DMS79 treated with DMSO at 0.1 percent for 48 hours (cell line): ENCODE results near the gene GLRX5.
A peak's percentile ranks its signal among the peaks of the same experiment; 100 is the strongest.

ENCODE experiments used
- DNase-seq: peaks from one replicate; lab custom pipeline; 2025; lab: John Stamatoyannopoulos, UW

Gene GLRX5

DNA sequence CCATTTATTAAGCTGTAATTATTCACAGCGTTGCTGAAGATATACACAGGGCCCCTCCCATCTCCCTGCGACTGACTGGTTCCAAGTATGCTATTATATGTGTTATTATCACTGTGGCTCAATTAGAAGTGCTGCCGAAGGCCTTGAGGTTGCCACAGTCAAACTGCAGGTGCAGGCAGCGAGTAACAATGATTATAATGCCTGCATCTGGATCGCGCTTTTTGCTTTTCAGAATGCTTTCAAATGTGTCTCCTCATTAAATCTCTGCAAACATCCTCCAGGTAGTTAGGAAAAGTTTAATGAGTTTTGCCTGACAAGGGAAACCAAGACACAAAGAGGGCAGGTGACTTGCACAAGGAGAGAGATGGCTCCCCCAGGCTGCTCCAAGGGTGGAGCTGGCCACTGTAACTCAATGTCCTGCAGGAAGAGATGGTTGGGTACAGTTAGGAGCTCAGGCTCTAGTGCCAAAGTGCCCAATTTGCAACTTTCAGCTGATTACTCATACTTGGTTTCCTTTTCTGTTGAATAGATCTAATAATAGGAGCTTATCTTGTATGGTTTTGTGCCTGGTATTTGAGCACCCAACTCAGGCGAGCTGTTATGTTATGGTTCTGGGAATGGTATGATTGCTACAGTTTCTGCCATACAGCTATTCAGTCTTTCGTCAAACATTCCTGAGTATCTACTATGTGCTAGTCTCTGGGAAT, 16.7 kb upstream of the GLRX5 start:
- no peak for DNase-seq

DNA sequence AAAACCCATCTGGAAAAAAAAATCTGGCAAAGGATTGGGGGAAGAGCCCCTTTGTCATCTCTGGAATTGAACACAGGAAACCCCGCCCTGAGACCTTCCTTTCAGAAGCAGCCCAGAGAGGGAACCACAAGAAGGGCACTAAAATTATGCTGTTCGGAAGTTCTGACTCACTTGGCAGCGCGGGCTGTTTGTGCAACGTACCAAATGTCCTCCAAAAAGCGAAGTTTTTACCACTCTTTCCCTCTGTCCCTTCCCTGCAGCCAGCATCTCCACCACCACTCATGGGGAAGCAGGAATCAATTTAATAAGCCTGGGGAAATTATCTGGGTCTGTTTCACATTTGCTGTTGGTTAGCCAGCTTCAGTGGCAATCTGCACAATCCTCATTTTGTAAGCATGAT, 15.2 kb upstream of the GLRX5 start:
- DNase-seq = no peak

DNA sequence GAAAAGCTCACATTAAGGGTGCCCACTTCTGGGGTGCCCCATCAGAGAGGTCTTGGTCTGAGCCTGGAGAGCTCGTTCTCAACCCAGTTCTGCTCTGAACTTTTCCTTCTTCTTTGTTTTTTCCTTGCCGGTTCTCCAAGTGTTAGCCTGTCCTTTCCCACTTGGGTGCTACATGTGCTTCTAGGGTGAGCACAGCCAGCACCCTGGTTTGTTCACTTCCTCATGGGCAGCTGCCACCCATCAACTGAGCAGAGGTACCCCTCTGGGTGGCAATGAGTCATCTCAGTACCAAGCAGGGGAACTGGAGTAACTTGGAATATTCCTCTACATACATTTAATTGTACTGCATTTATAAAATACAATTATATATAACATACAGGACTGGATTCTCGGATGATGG, 14.5 kb upstream of the GLRX5 start:
- no peak for DNase-seq

DNA sequence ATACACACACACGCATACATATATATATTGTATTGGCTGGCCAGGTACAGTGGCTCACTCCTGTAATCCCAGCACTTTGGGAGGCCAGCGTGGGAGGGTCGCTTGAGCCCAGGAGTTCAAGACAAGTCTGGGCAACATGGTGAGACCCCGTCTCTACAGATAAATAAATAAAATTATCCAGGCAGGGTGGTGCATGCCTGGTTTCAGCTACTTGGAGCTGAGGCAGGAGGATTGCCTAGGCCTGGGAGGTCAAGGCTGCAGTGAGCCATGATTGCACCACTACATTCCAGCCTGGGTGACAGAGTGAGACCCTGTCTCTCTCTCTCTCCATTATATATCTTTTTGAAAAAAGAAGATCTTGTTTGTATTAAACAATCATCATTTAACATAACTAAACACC, 13.8 kb upstream of the GLRX5 start:
- DNase-seq = no peak

DNA sequence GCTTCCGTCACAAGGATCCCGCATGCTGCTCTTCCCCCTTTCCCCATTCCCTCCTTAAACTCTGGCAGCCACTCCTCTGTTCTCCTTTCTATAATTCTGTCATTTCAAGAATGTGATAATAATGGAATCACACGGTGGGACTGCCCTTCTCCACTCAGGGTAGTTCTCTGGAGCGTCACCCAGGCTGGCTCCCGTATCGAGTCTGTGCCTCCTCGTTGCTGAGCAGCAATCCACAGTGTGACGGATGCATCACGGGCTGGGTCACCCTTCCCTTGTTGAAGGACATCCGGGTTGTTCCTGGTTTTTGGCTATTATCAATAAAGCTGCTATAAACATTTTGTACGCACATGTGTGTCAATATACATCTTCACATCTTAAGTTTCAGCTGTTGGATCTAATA, 12.7 kb upstream of the GLRX5 start:
- DNase-seq = no peak

- no peak for DNase-seq
These were observed 12.3 kb upstream of the GLRX5 start for GRCh38 chr14:95522556-95522955.

- DNase-seq = no peak
These were observed 11.6 kb upstream of the GLRX5 start for GRCh38 chr14:95523051-95523814.

- DNase-seq = peak; percentile 88
These were observed 10.9 kb upstream of the GLRX5 start for GRCh38 chr14:95523815-95524448.

DNA sequence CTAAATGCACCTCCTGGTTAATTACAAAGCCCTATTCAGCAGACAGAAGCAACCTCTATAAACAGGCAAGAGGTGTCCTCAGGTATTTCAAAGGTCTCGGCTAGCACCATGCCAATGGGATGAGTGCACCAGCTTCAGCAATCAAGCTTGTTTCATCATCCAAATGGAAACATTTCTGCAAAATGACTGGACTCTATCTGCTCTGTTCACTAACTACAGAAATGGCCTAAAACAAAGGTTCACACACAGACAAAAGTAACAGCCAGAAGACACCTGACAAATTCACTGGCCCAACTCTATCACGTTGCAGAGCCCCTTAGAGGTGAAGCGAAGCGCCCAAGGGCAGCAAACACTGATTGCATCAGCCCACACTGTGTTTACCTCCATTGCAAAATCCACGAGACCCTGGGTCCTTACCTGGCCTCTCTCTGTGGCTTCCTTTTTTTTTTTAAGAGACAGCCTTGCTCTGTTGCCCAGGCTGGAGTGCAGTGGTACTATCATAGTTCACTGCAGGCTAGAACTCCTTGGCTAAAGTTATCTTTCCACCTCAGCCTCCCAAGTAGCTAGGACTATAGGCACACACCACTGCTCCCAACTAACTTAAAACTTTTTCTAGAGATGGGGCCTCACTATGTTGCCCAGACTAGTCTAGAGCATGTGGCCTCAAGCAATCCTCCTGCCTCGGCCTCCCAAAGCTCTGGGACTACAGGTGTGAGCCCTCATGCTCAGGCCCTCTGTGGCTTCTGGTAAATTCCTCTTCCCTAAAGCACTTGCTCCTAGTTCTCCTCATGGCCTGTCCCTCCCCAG, 9.9 kb upstream of the GLRX5 start:
- peak; percentile 36 for DNase-seq

DNA sequence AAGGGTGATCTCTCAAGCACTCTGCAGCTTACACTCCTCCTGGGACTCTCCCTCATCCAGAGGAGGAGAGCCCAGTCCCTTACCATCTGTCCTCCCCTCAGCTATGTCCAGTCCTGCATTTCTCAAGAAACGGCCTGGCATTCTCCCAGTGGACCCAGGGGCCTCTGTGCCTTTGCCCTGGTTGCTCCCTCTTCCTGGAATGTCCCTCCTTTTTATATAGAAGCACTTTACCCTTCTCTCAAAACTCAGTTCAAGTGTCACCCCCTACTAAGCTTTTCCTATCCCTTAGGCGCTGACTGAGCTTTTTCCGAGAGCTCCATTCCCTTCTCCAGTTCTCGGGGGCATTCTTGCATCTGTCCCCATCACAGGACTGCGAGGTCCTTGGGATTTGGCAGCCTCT, 8.9 kb upstream of the GLRX5 start:
- DNase-seq = no peak

DNA sequence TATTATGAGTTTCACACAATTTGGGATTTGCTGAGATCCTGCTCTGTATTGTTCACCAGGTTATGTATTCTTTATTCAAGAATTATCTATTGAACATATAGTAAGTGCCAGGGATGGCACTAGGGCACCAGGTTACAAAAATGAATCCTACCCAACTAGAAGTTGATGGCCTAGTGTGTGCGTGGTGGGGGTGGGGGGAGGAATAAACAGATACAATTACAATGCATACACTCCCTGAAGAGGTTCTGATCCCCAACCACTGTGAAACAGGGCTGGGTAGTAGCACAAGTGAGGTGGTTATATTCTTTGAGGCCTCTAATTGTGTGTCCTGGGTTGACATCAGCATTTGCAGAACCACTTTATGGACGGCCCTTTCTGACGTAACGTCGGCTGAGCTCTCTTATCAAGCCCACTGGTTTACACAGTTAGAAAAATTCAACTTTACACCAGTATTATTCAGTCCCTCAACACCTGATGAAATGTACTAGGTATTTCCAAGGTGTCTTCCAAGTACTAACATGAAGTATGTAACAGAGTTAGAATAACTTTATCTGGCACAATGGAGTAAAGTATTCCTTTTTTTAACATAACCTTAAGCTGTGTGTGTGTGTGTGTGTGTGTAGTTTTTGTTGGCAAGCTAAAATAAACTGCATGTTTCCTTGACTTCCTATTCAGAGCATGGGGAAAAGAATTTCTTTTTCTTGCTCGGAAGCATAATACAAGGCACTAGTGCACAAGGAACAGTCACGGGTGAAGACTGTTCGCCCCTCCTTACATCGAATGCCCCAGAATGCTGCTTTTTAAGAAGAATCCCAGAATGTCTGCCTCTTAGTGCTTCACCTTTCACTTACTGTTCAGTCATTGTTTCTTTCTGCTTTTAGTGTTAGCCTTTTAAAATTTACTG, 8.1 kb upstream of the GLRX5 start:
- no peak for DNase-seq

- DNase-seq = peak; percentile 34
These were observed 7.4 kb upstream of the GLRX5 start for GRCh38 chr14:95527387-95528002.

GRCh38 chr14:95529216-95529615, 5.6 kb upstream of the GLRX5 start:
- DNase-seq = no peak

DNA sequence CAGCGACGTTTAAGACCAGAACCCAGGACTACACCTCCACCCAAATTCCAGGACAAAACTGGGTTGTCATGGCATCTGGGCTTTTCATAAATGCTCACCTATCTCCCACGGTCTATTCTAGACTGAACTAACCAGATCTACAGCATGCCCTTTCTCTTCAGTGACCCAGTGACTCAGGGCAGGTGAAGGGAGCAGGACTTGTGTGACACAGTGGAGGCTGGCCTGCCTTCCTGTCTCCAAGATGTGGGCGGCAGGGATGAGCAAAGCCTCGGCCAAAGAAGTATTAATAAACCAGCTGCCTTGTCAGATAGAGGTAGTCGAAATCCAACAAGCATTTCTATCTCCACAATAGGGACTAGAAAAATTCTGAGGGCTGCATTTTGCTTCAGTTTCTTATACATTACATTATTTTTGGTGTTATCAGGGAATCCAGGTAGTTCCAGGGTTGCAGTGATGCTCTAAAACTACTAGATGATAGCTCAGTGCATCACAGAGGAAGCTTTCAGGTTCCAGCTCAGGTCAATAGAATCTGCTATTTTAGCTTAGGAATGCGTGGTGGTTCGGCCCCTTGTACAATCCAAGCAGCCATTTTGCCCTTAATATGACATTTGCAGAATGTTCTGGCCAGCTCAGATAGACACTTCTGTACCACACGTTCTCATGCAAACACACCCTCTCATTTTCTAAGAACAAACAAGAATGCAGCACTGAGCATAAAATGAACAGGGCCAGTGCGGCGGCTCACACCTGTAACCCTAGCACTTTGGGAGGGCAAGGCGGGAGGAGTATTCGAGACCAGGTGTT, 4.2 kb upstream of the GLRX5 start:
- DNase-seq = no peak

DNA sequence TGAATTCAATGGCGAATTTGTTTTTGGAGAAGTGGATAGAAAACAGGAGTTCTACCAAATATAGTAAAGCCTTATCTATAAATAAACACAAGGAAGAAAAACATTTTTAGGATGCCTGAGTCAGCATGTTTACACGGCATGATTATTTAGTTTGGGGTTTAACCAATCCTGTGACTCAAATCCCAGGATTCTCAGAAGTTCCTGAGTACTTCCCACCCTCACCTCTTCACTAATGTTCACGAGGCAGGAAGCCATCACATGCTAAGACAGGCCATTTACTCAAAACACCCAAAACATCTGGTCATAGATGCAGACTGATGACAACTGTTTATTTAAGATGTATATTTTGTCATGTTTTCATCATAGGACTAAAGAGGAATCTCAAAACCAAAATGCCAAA, 3.4 kb upstream of the GLRX5 start:
- DNase-seq = no peak

DNA sequence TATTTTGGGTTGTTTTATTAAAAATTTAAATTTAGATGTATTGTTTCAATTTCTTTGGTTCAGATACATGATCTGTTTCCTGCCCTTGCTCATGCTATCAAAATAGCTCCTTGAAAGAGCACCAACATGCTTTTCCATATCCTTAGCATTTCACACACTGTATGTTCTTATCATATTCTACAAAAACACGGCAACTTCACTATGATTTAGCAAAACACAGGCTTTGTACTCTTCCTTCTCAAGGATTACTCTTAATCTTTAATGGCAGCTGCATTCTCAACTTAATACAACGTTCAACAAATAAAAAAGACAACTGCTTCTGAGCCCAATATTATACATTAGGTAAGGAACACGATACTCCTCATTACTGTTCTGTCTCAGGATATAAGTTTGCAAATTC, 2.9 kb upstream of the GLRX5 start:
- no peak for DNase-seq

DNA sequence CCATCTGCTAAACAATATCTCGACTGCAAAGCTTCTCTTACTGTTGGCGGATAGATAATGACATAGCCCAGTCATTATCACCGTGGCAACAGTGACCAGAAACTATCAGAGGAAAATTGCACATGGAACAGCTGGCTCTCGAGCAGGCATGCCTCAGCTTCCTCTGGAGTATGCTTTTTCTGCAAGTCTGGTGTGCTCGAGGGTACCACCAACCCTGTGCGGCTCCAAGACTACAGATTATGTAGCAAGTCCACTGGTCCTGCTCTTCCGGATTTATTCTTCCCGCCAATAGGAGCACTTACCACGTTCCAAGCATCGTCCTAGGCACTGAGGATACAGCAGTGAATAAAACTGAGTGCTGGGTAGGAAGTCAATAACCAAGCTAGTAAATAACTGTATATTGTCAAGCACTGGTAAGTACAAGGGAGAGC, 1.4 kb upstream of the GLRX5 start:
- peak; percentile 75 for DNase-seq

DNA sequence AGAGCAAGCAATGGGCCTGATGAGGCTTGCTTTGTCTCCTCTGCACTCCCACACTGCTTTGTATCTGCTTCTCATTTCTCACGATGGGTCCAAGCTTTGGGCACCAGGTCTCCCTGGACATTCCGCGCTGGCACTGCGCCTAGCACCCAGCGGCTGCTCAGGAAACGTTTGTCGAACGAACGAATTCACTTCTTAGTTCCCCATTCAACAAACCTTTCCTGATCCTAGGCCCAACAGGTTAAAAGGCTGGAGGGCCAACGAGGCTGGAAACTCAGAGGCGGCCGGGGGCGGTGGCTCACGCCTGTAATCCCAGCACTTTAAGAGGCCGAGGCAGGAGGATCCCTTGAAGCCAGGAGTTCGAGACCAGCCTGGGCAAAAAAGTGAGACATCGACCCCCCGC, 1.0 kb upstream of the GLRX5 start:
- no peak for DNase-seq

DNA sequence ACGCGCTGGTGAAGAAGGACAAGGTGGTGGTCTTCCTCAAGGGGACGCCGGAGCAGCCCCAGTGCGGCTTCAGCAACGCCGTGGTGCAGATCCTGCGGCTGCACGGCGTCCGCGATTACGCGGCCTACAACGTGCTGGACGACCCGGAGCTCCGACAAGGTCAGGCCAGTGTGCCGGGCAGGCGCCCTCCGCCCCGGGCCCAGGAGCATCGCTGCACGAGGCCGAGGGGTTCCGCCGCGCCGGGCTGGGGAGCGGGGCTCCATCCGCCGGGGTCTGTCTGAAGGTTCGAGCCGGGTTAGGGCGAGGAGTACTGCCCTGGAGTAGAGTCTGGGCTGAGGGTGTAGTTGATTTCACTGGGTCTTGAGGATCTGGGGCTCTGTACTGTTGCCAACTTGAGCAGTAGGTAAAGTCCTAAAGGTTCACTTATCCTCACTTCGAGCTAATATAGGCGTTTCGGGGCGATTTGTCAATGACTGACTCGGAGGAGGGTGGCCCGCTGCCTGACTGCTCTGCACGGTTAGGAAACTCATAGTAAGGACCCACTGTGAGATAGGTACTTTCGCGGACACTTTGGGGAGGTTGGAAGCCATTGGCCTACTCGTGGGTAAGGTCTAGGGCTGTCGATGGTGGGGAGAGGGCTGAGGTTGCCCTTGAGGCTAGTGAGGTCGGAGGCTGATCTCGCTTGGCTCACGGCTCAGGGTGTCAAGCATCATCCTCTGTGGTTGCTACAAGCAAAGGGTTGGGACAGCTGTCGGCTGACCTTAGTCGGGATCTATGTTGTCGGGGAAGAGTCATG, 574 bp downstream of the GLRX5 start:
- peak; percentile 21 for DNase-seq
